NCI-H2171 treated with DMSO at 0.1 percent for 48 hours (cell line): Measurements from ENCODE around the gene SSH3.

Source experiments
- DNase-seq: peaks from one replicate; lab custom pipeline; 2025; lab: John Stamatoyannopoulos, UW

Gene SSH3

DNA sequence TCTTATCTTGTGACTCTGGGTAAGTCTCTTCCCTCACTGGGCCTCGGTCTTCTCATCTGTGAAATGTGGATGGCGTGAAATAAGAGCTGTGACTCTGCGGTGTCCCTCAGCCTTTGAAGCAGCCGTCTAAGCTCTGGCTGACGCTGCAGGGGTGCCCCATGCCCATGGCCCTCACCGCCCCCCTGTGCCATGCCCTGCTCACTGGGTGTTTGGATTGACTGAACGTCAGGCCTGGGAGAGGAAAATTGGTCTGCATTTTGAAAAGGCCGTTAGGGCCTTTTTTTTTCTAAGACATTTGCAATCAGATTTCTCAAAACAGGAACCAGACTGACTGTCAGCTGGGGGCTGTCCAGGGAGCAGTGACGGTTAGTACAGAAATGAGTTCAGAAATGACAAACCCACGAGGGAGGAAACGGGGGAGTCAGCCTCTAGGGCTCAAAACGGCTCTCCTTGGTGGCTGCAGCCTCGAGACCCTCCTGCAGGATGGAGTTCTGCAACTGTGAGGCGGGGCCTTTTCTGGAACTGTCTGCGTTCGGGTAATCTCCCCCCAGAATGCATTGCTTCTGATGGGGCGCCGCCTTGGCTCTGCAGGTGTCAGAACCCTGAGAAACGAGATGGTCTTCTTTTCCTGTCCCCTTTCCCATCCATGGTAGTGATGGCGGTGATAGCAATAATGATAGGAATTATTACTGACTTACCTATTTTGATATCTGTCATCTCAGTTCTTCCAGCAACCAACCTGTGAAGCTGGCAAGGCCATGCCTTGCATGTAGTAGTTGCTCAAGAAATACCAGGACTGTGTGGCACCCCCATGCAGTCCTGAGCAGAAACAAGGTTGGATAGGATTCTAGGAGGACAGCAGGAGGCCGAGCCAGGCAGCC lies 35.0 kb upstream of the SSH3 start:
- no peak for DNase-seq

- no peak for DNase-seq
Measured at GRCh38 chr11:67268962-67269268, 34.4 kb upstream of the SSH3 start.

DNA sequence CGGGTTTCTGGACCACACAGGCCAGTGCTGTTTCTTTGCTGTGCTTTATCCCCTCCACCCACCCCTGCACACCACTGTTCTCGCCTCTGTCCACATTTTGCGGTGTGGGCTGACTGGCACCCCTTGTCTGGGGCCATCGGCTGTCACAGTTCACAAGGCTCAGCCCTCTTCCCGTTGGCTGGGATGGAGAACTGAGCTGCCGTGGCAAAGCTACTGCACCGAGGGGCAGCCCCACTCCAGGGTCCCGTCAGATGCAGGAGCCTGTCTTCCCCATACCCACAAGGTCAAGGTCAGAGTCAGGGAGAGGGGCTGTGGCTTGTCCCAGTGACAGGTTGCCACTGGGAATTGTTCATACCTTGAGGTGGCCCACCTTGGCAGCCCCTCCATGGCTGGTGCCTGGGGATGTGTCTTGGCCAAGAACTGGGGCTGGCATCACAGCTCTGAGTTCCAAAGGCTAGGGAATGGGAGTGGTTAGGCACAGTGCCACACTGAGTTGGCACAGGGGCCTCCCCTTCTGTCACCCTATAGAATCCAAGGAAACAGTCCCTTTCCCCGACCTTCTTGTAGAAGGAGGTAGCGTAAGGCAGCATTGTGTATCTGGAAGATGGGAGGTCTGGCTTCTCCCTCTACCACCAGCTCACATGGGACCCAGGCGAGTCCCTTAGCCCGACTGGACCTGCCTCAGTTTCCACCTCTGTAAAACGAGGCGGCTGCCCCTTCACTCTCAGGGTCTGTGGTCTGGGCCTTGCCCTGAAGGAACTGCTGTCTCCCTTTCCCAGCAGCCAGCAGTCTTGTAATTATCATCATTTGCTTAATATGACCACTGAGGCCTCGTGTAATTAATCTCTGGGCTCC lies 33.7 kb upstream of the SSH3 start:
- DNase-seq: peak; percentile 55

- DNase-seq: peak; percentile 42
Measured at GRCh38 chr11:67270256-67271204, 32.8 kb upstream of the SSH3 start.

- DNase-seq: no peak
Measured at GRCh38 chr11:67271205-67271540, 32.2 kb upstream of the SSH3 start.

DNA sequence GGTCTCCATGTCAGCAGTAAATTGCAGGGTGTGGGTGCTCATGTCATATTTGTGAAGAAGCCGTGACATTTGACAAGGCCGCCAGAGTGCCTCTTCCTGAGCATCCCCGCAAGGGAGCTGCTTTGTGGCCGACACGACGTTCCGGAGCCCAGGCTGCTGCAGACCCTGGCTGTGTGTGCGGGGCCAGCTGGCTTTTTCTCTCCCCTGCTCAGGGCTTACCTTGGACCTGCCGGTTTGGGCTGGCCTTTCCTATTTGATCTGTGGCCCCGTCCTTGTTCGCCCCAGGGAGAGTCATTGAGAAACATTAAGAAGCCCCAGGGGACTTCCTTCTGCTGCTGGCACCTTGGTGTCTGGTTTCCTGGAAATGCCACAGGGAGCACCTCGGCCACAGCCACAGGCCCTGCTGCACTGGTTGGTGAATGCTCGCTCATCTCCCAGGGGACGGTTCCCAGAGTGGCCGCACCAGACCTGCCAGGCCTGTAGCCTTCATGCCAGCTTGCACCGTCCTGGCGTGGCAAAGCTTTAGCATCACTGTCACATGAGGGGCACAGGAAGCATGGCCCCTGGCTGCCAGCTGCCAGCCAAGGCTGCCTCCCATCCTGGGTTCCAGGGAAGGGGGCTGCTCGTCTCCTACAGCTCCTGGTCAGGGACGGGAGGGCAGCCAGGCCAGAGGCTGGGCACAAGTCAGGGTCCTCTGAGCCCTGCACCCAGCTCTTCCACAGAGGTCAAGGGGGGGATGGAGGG lies 31.6 kb upstream of the SSH3 start:
- DNase-seq: peak; percentile 61

DNA sequence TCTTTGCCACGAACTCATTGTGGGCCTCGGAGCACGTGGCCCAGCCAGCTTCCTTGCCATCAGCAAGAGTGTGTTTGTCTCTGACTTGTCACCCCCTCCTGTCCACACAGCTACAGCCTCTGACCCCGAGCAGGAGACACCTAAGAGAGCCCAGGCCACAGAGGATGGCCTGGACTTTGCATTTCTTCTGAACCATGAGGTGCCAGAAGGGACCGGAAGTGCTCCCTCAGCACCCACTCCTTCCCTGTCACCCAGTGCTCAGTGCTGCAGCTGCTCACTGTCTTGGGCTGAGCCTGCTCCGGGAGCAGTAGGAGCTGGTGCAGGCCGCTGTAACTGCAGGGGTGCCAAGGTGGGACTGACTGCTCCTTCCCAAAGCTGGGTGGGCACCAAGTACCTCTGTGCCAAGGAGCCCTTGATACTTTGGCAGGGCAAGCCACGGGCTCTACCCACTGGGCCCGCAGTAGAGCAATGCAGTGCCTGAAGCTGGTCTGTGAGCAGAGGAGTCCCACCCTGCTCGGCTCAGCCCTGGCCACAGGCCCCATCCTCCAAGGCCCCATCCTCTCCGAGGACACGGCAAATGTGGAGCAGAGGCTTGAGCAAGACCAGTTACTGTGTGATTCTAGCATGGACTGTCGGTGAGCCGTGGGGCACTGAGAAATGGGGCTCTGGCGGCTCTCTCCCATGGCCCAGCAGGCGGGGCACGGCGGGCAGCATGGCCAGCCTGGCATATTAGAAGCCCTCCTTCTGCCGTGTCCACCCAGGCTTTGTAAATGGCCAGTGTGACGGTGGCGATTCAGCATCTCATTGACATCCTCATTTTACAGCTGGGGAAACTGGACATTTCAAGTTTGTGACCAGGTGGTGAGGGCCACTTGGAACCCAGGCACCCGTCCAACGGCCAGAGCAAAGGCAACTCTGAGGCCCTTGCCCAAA lies 30.7 kb upstream of the SSH3 start:
- no peak for DNase-seq

DNA sequence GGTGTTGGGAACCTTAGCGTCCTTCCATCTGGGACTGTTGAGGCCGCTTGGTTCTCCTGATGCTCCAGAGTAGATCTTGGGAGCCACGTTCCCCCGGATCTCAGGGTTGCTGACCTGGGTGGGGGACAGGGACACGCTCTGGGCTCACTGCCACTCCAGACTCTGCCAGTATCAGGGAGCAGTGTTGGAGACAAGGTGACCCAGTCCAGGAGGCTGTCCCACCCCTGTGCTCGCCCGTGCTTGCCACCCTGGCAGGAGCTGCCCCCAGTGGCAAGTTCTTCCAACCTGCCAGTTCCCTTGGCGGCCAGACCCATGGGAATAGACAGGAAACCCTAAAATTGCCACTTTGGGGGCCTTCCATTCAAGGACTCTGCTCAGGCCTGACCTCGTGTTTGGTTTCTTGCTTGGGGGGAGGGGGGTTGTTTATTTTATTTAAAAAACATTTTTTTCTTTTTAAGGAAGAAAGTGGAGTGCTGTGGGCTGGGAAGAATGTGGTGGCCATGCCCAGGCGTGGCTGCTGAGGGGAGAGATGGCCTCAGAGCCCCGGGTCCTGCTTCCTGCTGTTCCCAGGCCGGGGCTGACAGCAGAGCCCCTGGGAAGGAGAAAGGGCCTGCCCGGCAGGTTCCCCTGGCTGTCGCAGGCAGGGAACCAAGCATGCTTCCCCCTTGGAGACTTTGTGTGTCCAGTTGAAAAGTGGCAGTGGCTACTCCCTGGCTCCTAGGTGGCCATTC lies 29.9 kb upstream of the SSH3 start:
- DNase-seq: no peak

- DNase-seq: no peak
Measured at GRCh38 chr11:67274768-67275605, 28.3 kb upstream of the SSH3 start.

GRCh38 chr11:67275606-67276409 lies 27.5 kb upstream of the SSH3 start:
- no peak for DNase-seq

- DNase-seq: peak; percentile 8
Measured at GRCh38 chr11:67276781-67277230, 26.5 kb upstream of the SSH3 start.

DNA sequence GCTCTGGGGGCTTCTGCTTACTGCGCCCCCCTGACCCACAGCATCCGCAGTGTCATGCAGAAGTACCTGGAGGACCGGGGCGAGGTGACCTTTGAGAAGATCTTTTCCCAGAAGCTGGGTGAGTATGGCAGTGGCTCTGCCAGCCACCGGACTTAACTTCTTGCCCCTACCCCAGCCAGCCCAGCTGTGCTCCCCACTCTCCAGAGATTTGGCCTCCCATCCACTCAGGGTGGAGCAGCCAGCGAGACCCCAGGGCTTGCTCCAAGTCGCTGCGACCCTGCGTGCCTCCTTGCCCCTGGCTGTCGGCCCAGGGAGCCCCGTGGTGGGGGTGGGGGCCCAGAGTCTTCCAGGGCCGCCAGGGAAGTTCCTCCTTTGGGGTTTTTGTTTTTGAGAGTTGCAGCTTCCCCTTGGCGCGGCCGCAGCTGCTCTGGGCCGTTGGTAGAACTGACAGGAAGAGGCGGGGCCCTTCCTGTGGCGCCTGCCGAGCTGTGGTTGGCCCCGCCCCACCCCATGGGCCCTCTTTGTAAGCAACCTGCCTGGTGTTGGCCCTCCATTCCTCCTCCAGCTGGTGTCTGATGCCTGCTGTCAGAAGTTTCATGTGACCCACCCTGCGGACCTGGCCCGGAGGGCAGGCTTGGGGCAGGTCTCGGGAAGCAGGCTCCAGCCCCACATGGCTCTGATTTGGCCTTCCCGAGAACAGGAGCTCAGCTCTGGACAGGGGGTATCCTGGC lies 25.9 kb upstream of the SSH3 start:
- peak; percentile 88 for DNase-seq

- DNase-seq: no peak
Measured at GRCh38 chr11:67278135-67278938, 25.0 kb upstream of the SSH3 start.

DNA sequence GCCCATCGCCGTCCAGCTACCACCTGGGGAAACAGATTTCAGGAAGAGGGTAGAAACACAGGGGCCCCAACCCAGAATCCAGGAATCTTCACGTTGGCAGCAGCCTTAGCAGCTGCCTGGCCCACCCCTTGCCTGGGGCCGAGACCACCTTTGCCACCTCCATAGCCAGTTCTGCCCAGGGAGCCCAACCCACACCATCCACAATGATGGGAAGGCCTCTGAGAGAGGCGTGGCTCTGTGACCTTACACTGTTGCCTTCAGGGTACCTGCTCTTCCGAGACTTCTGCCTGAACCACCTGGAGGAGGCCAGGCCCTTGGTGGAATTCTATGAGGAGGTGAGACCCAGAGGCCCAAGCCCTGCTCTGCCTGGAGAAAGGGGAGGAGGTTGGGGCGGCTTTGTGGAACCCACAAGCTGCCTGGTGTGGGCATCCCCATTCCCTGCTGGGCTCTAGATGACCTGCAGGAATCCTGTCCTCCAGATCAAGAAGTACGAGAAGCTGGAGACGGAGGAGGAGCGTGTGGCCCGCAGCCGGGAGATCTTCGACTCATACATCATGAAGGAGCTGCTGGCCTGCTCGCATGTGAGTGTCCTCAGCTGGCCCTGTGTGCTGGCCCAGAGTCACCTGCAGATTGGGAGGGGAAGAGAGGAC lies 24.3 kb upstream of the SSH3 start:
- DNase-seq: no peak

GRCh38 chr11:67279589-67280340 lies 23.6 kb upstream of the SSH3 start:
- DNase-seq: no peak
